HEK293 (cell line): ENCODE data around the gene C11orf21.

Source experiments
- CTCF ChIA-PET: fragments of 350-600 bp; formaldehyde crosslinking; extraction: SDS; loops from one replicate; lab custom pipeline; 2021; ENCODE audit warnings: antibody characterized with exemption; lab: Yijun Ruan, JAX
- POLR2A ChIA-PET: fragments of 300-600 bp; formaldehyde crosslinking; extraction: SDS; loops from one replicate; lab custom pipeline; 2020; ENCODE audit warnings: antibody characterized with exemption, inconsistent platforms; lab: Yijun Ruan, JAX
- H3K27ac ChIP-seq: fragments of 200-500 bp; sonication (Bioruptor generic); 2 replicates; pipeline ENCODE4 v1.5.1; 2014; ENCODE audit warnings: low read depth, low read length, control low read depth, inconsistent platforms; ENCODE audit errors: extremely low read depth
- H3K36me3 ChIP-seq, 2 experiments: fragments of 200-500 bp in 1 of 2; sonication (Bioruptor generic) in 1 of 2; 1 replicate in 1 of 2; 2 replicates in 1 of 2; pipeline ENCODE4 v1.5.1; 2014 to 2017; ENCODE audit warnings: inconsistent platforms in 2 of 2, low read length in 2 of 2; ENCODE audit not compliant: control insufficient read depth in 2 of 2, insufficient read depth in 1 of 2
- H3K4me1 ChIP-seq: fragments of 200-500 bp; sonication (Bioruptor generic); 2 replicates; pipeline ENCODE4 v1.5.1; 2014; ENCODE audit warnings: mild to moderate bottlenecking, low read length, inconsistent platforms; ENCODE audit not compliant: control insufficient read depth, insufficient read depth
- H3K4me3 ChIP-seq: 2 replicates; pipeline ENCODE4 v1.5.1; 2011; ENCODE audit warnings: low read depth, mild to moderate bottlenecking, control low read depth, low read length, moderate library complexity
- H3K9me3 ChIP-seq: fragments of 200-500 bp; sonication (Bioruptor generic); 2 replicates; pipeline ENCODE4 v1.5.1; 2014; ENCODE audit warnings: low read depth, low read length, inconsistent platforms; ENCODE audit not compliant: control insufficient read depth, insufficient read depth
- KLF1 ChIP-seq: fragments of 450-650 bp; formaldehyde crosslinking; IDR thresholded peaks from 2 replicates; pipeline ENCODE4 v1.5.1; 2016; ENCODE audit warnings: missing biosample characterization, missing genetic modification characterization
- KLF7 ChIP-seq: fragments of 450-650 bp; formaldehyde crosslinking; IDR thresholded peaks from 2 replicates; pipeline ENCODE4 v1.5.1; 2016; ENCODE audit warnings: missing biosample characterization, missing genetic modification characterization, borderline replicate concordance
- RBAK ChIP-seq: fragments of 450-650 bp; formaldehyde crosslinking; IDR thresholded peaks from 2 replicates; pipeline ENCODE4 v1.5.1; 2016; ENCODE audit warnings: missing biosample characterization, missing genetic modification characterization
- SETDB1 ChIP-seq: IDR thresholded peaks from one replicate; pipeline ENCODE4 v1.6.1; 2017; ENCODE audit warnings: mild to moderate bottlenecking, low read length, moderate library complexity, mixed read lengths; ENCODE audit not compliant: insufficient read length
- ZBTB10 ChIP-seq: fragments of 450-650 bp; formaldehyde crosslinking; IDR thresholded peaks from 2 replicates; pipeline ENCODE4 v1.5.1; 2016; ENCODE audit warnings: missing biosample characterization, missing genetic modification characterization
- ZBTB20 ChIP-seq: fragments of 450-650 bp; formaldehyde crosslinking; IDR thresholded peaks from 2 replicates; pipeline ENCODE4 v1.5.1; 2016; ENCODE audit warnings: missing biosample characterization, missing genetic modification characterization
- ZFHX2 ChIP-seq: fragments of 450-650 bp; formaldehyde crosslinking; conservative IDR thresholded peaks from 2 replicates; pipeline ENCODE4 v1.5.1; 2016; ENCODE audit warnings: missing biosample characterization, missing genetic modification characterization
- ZFP3 ChIP-seq: fragments of 450-650 bp; formaldehyde crosslinking; IDR thresholded peaks from 2 replicates; pipeline ENCODE4 v1.5.1; 2016; ENCODE audit warnings: low read depth, missing biosample characterization, missing genetic modification characterization
- ZIC2 ChIP-seq: fragments of 450-650 bp; formaldehyde crosslinking; IDR thresholded peaks from 2 replicates; pipeline ENCODE4 v1.5.1; 2016; ENCODE audit warnings: missing biosample characterization, missing genetic modification characterization
- ZNF155 ChIP-seq: fragments of 450-650 bp; formaldehyde crosslinking; IDR thresholded peaks from 2 replicates; pipeline ENCODE4 v1.5.1; 2016; ENCODE audit warnings: missing biosample characterization, missing genetic modification characterization
- ZNF280D ChIP-seq: fragments of 450-650 bp; formaldehyde crosslinking; IDR thresholded peaks from 2 replicates; pipeline ENCODE4 v1.5.1; 2016; ENCODE audit warnings: missing biosample characterization, missing genetic modification characterization
- ZNF311 ChIP-seq: fragments of 450-650 bp; formaldehyde crosslinking; IDR thresholded peaks from 2 replicates; pipeline ENCODE4 v1.5.1; 2017; ENCODE audit warnings: missing biosample characterization, missing genetic modification characterization, borderline replicate concordance
- ZNF510 ChIP-seq: fragments of 450-650 bp; formaldehyde crosslinking; IDR thresholded peaks from 2 replicates; pipeline ENCODE4 v1.5.1; 2018; ENCODE audit warnings: mild to moderate bottlenecking, missing genetic modification characterization, missing biosample characterization; ENCODE audit not compliant: insufficient replicate concordance
- ZNF580 ChIP-seq: fragments of 450-650 bp; formaldehyde crosslinking; IDR thresholded peaks from 2 replicates; pipeline ENCODE4 v1.5.1; 2016; ENCODE audit warnings: missing biosample characterization, missing genetic modification characterization
- ZNF692 ChIP-seq: fragments of 450-650 bp; formaldehyde crosslinking; IDR thresholded peaks from 2 replicates; pipeline ENCODE4 v1.5.1; 2016; ENCODE audit warnings: missing biosample characterization, missing genetic modification characterization
- ZNF792 ChIP-seq: fragments of 450-650 bp; formaldehyde crosslinking; IDR thresholded peaks from 2 replicates; pipeline ENCODE4 v1.5.1; 2016; ENCODE audit warnings: missing biosample characterization, missing genetic modification characterization

C11orf21 gene

GRCh38 chr11:2301631-2302305 lies at the start of gene C11orf21, which contains the start of gene TSPAN32:
C11orf21 (minus strand) TSS chr11:2301918; CDS start chr11:2301808, 110 bp downstream.
TSPAN32 (plus strand) TSS chr11:2302013; CDS start chr11:2302150, 137 bp downstream.
- TF ChIP-seq RBAK (tag by site-specific recombination) (no peak), ZBTB10 (tag by site-specific recombination) (no peak), KLF1 (0 out of 2 replicates have a peak, but pooled peaks have one; percentile 7), ZIC2 (tag by site-specific recombination) (peak; percentile 64)
- no peaks in the 10 kb centered on the region for H3K9me3 ChIP-seq
- no peaks in the 10 kb centered on the region for H3K4me1 ChIP-seq
- no peaks in the 10 kb centered on the region for H3K36me3 ChIP-seq
- ChIA-PET CTCF (interaction anchor here (0.6 to 9.4 kb wide), 3 partner anchors 104 to 586 kb away, joined by 3 to 297 read pairs (median 5); no protein-coding TSS in a partner anchor), POLR2A (no interaction called here)
- H3K4me3 ChIP-seq, result no peak within 1 kb of the TSS
- no peak within 1 kb of the TSS for H3K27ac ChIP-seq

- H3K36me3 ChIP-seq, result no peaks in the 10 kb centered on the region
- POLR2A ChIA-PET, result no interaction called here
- H3K27ac ChIP-seq, result no peak overlapping the region
- H3K4me1 ChIP-seq, result no peaks in the 10 kb centered on the region
- no peak overlapping the region for H3K4me3 ChIP-seq
- no peaks in the 10 kb centered on the region for H3K9me3 ChIP-seq
- CTCF ChIA-PET, result interaction anchor here (0.6 to 0.7 kb wide), 2 partner anchors 69 to 360 kb away, joined by 3 read pairs; no protein-coding TSS in a partner anchor
- TF ChIP-seq SETDB1 (peak; percentile 63), ZNF792 (tag by site-specific recombination) (no peak)
Measured at GRCh38 chr11:2348986-2349385, 47.3 kb upstream of the C11orf21 start.

GRCh38 chr11:2347308-2347830 lies 45.7 kb upstream of the C11orf21 start:
- CTCF ChIA-PET, result no interaction called here
- TF ChIP-seq ZFP3 (tag by site-specific recombination), result no peak
- TF ChIP-seq ZNF155 (tag by site-specific recombination), result no peak
- TF ChIP-seq ZNF580, result no peak
- TF ChIP-seq ZBTB20 (tag by site-specific recombination), result no peak
- TF ChIP-seq ZNF280D (tag by site-specific recombination), result no peak
- TF ChIP-seq ZNF692 (tag by site-specific recombination), result no peak
- TF ChIP-seq KLF7 (tag by site-specific recombination), result no peak
- TF ChIP-seq ZNF311 (tag by site-specific recombination), result no peak
- no peak for TF ChIP-seq ZNF510
- no peak for TF ChIP-seq ZFHX2 (tag by site-specific recombination)
- POLR2A ChIA-PET, result no interaction called here

More at GRCh38 chr11:2347308-2347830, 45.7 kb upstream of the C11orf21 start:
- H3K27ac ChIP-seq, result no peak overlapping the region
- H3K4me1 ChIP-seq, result no peaks in the 10 kb centered on the region
- H3K36me3 ChIP-seq, result no peaks in the 10 kb centered on the region
- no peaks in the 10 kb centered on the region for H3K9me3 ChIP-seq
- no peak overlapping the region for H3K4me3 ChIP-seq
